HG03045 (cell line): ENCODE data around the gene GLMP.

ENCODE experiments used
- ATAC-seq: cut with Tn5 transposase; IDR thresholded peaks from one replicate; pipeline ENCODE4 v1.9.1; 2021; ENCODE audit warnings: mild to moderate bottlenecking, moderate library complexity; ENCODE audit not compliant: unreplicated experiment

Gene GLMP

GRCh38 chr1:156286061-156286460, 9.4 kb downstream of the GLMP start:
- ATAC-seq, result no peak

GRCh38 chr1:156285437-156285836, 10.0 kb downstream of the GLMP start:
- ATAC-seq, result no peak

GRCh38 chr1:156284757-156285156, 10.7 kb downstream of the GLMP start:
- no peak for ATAC-seq

- no peak for ATAC-seq
Observed at GRCh38 chr1:156284112-156284511, 11.4 kb downstream of the GLMP start, which contains the start of gene TMEM79. TSS of gene TMEM79 (plus strand) at chr1:156284325. CDS start at chr1:156285227, 902 bp downstream.

- ATAC-seq, result no peak
Observed at GRCh38 chr1:156283521-156283920, 12.0 kb downstream of the GLMP start.

GRCh38 chr1:156282479-156283222, 12.8 kb downstream of the GLMP start, which contains the start of gene SMG5:
TSS of gene SMG5 (minus strand) at chr1:156282825. CDS start at chr1:156282680, 145 bp downstream.
- ATAC-seq, result peak; percentile 82

GRCh38 chr1:156281693-156282478, 13.6 kb downstream of the GLMP start:
- ATAC-seq, result no peak

- ATAC-seq, result no peak
Observed at GRCh38 chr1:156281281-156281680, 14.2 kb downstream of the GLMP start.

GRCh38 chr1:156279837-156280236, 15.6 kb downstream of the GLMP start:
- ATAC-seq, result no peak

GRCh38 chr1:156276966-156277381, 18.5 kb downstream of the GLMP start:
- ATAC-seq, result no peak

GRCh38 chr1:156276532-156276931, 18.9 kb downstream of the GLMP start:
- ATAC-seq, result no peak

GRCh38 chr1:156270314-156270713, 25.2 kb downstream of the GLMP start:
- ATAC-seq, result no peak

- no peak for ATAC-seq
Observed at GRCh38 chr1:156268336-156268735, 27.1 kb downstream of the GLMP start.

GRCh38 chr1:156266051-156266450, 29.4 kb downstream of the GLMP start:
- no peak for ATAC-seq

GRCh38 chr1:156263288-156263655, 32.2 kb downstream of the GLMP start:
- no peak for ATAC-seq

GRCh38 chr1:156262461-156263287, 32.8 kb downstream of the GLMP start:
- ATAC-seq, result no peak

- ATAC-seq, result no peak
Observed at GRCh38 chr1:156260896-156261295, 34.6 kb downstream of the GLMP start.

- no peak for ATAC-seq
Observed at GRCh38 chr1:156259805-156260204, 35.7 kb downstream of the GLMP start.

GRCh38 chr1:156258859-156259258, 36.6 kb downstream of the GLMP start:
- ATAC-seq, result no peak

GRCh38 chr1:156257711-156258110, 37.8 kb downstream of the GLMP start:
- ATAC-seq, result no peak

GRCh38 chr1:156253634-156254033, 41.8 kb downstream of the GLMP start:
- ATAC-seq, result no peak
